Activated T-helper 17 cell treated with anti-CD3 and anti-CD28 coated beads, Interleukin-2, amount 50 U/mL, for 72 hours (primary cell): ENCODE data around the gene PGBD1. TPM values are rescaled to one million over a fixed set of nuclear protein-coding genes. Genes with fewer than 3 reads are reported as not detected.
A peak's percentile ranks its signal among the peaks of the same experiment; 100 is the strongest.

Source experiments
- ATAC-seq: fragments of 150-1000 bp; cut with Tn5 transposase; replicated peaks from 2 replicates; pipeline ENCODE4 v1.10.0; 2021; ENCODE audit warnings: mild to moderate bottlenecking, moderate library complexity
- H3K27ac Mint-ChIP-seq: one replicate; pipeline ENCODE4 v1.8.0; 2022; ENCODE audit warnings: mixed read lengths
- H3K27me3 Mint-ChIP-seq: one replicate; pipeline ENCODE4 v1.8.0; 2022; ENCODE audit warnings: mixed read lengths
- H3K36me3 Mint-ChIP-seq: one replicate; pipeline ENCODE4 v1.8.0; 2022; ENCODE audit warnings: low read depth, mild to moderate bottlenecking, mixed read lengths
- H3K4me1 Mint-ChIP-seq: one replicate; pipeline ENCODE4 v1.8.0; 2022; ENCODE audit warnings: mixed read lengths
- H3K4me3 Mint-ChIP-seq: one replicate; pipeline ENCODE4 v1.8.0; 2022; ENCODE audit warnings: mild to moderate bottlenecking, mixed read lengths
- H3K9me3 Mint-ChIP-seq: one replicate; pipeline ENCODE4 v1.8.0; 2022; ENCODE audit warnings: mixed read lengths
- total RNA-seq, 2 donors: library from RNA; stranded (reverse); gene quantifications; one replicate each; pipeline ENCODE4 v1.2.3, GENCODE V29; 2022

Gene PGBD1
- total RNA-seq, 2 donors from 2014 or later = 0.64 to 0.76 TPM

GRCh38 chr6:28335564-28336283 is 54.4 kb downstream of the PGBD1 start, which contains the start of gene ZSCAN31:
Gene ZSCAN31, minus strand, starts transcription at chr6:28336148. Its CDS starts 6,465 bp downstream, at chr6:28329683.
- no peaks in the 10 kb centered on the region for H3K27me3 Mint-ChIP-seq
- no peaks in the 10 kb centered on the region for H3K36me3 Mint-ChIP-seq
- no peak within 1 kb of the TSS for H3K4me3 Mint-ChIP-seq
- peak; percentile 89 for ATAC-seq
- peaks cover 4% of the 10 kb centered on the region for H3K4me1 Mint-ChIP-seq
- peaks cover 3% of the 10 kb centered on the region for H3K9me3 Mint-ChIP-seq
- no peak within 1 kb of the TSS for H3K27ac Mint-ChIP-seq

GRCh38 chr6:28336284-28337120 is 55.1 kb downstream of the PGBD1 start:
- ATAC-seq = peak; percentile 58
- Mint-ChIP-seq H3K36me3 (no peaks in the 10 kb centered on the region), H3K27ac (no peak overlapping the region), H3K27me3 (peaks cover under 1% of the 10 kb centered on the region), H3K4me1 (peaks cover 4% of the 10 kb centered on the region), H3K4me3 (no peak overlapping the region), H3K9me3 (peaks cover 3% of the 10 kb centered on the region)

- no peak for ATAC-seq
- no peak overlapping the region for H3K27ac Mint-ChIP-seq
- H3K4me3 Mint-ChIP-seq = no peak overlapping the region
- peaks cover 6% of the 10 kb centered on the region for H3K27me3 Mint-ChIP-seq
- H3K36me3 Mint-ChIP-seq = no peaks in the 10 kb centered on the region
- peaks cover 3% of the 10 kb centered on the region for H3K9me3 Mint-ChIP-seq
- peaks cover 4% of the 10 kb centered on the region for H3K4me1 Mint-ChIP-seq
Measured at GRCh38 chr6:28337121-28337520, 55.7 kb downstream of the PGBD1 start.

- H3K4me1 Mint-ChIP-seq = no peaks in the 10 kb centered on the region
- peaks cover 3% of the 10 kb centered on the region for H3K9me3 Mint-ChIP-seq
- H3K36me3 Mint-ChIP-seq = no peaks in the 10 kb centered on the region
- H3K27me3 Mint-ChIP-seq = peaks cover 14% of the 10 kb centered on the region
- H3K4me3 Mint-ChIP-seq = no peak overlapping the region
- H3K27ac Mint-ChIP-seq = no peak overlapping the region
- ATAC-seq = no peak
Measured at GRCh38 chr6:28340310-28341095, 59.1 kb downstream of the PGBD1 start.

- H3K4me1 Mint-ChIP-seq = no peaks in the 10 kb centered on the region
- no peak overlapping the region for H3K27ac Mint-ChIP-seq
- H3K27me3 Mint-ChIP-seq = peaks cover 29% of the 10 kb centered on the region
- peaks cover 3% of the 10 kb centered on the region for H3K9me3 Mint-ChIP-seq
- no peak overlapping the region for H3K4me3 Mint-ChIP-seq
- no peaks in the 10 kb centered on the region for H3K36me3 Mint-ChIP-seq
- no peak for ATAC-seq
Measured at GRCh38 chr6:28343898-28344677, 62.7 kb downstream of the PGBD1 start.

- peaks cover 8% of the 10 kb centered on the region for H3K4me1 Mint-ChIP-seq
- H3K4me3 Mint-ChIP-seq = no peak overlapping the region
- H3K27me3 Mint-ChIP-seq = peaks cover 29% of the 10 kb centered on the region
- ATAC-seq = no peak
- H3K36me3 Mint-ChIP-seq = no peaks in the 10 kb centered on the region
- no peak overlapping the region for H3K27ac Mint-ChIP-seq
- H3K9me3 Mint-ChIP-seq = peaks cover 2% of the 10 kb centered on the region
Measured at GRCh38 chr6:28345201-28345600, 63.8 kb downstream of the PGBD1 start.

- no peaks in the 10 kb centered on the region for H3K36me3 Mint-ChIP-seq
- no peak for ATAC-seq
- no peak overlapping the region for H3K4me3 Mint-ChIP-seq
- peaks cover 21% of the 10 kb centered on the region for H3K4me1 Mint-ChIP-seq
- no peaks in the 10 kb centered on the region for H3K9me3 Mint-ChIP-seq
- H3K27ac Mint-ChIP-seq = no peak overlapping the region
- peaks cover 23% of the 10 kb centered on the region for H3K27me3 Mint-ChIP-seq
Measured at GRCh38 chr6:28347119-28347518, 65.7 kb downstream of the PGBD1 start.

GRCh38 chr6:28349344-28349891 is 68.0 kb downstream of the PGBD1 start:
- no peaks in the 10 kb centered on the region for H3K36me3 Mint-ChIP-seq

GRCh38 chr6:28349892-28350737 is 68.7 kb downstream of the PGBD1 start, which contains the start of gene ZKSCAN3:
Gene ZKSCAN3, plus strand, starts transcription at chr6:28349947. Its CDS starts 9,640 bp downstream, at chr6:28359587.
- Mint-ChIP-seq H3K27me3 (peaks cover 17% of the 10 kb centered on the region), H3K27ac (peak within 1 kb of the TSS; percentile 90), H3K4me3 (peak within 1 kb of the TSS; percentile 94), H3K9me3 (no peaks in the 10 kb centered on the region), H3K36me3 (no peaks in the 10 kb centered on the region), H3K4me1 (peaks cover 21% of the 10 kb centered on the region)
- peak; percentile 100 for ATAC-seq

More at GRCh38 chr6:28349344-28349891, 68.0 kb downstream of the PGBD1 start:
- Mint-ChIP-seq H3K9me3 (no peaks in the 10 kb centered on the region), H3K4me1 (peaks cover 21% of the 10 kb centered on the region), H3K27ac (peak overlapping the region; percentile 90), H3K27me3 (peaks cover 21% of the 10 kb centered on the region), H3K4me3 (peak overlapping the region; percentile 94)
- peak; percentile 3 for ATAC-seq

- Mint-ChIP-seq H3K27ac (no peak overlapping the region), H3K27me3 (peaks cover 15% of the 10 kb centered on the region), H3K9me3 (no peaks in the 10 kb centered on the region), H3K4me1 (peaks cover 25% of the 10 kb centered on the region), H3K4me3 (peak overlapping the region; percentile 94), H3K36me3 (no peaks in the 10 kb centered on the region)
- no peak for ATAC-seq
Measured at GRCh38 chr6:28351087-28351486, 69.7 kb downstream of the PGBD1 start.

GRCh38 chr6:28351493-28351925 is 70.1 kb downstream of the PGBD1 start:
- no peaks in the 10 kb centered on the region for H3K9me3 Mint-ChIP-seq
- no peak overlapping the region for H3K27ac Mint-ChIP-seq
- H3K27me3 Mint-ChIP-seq = peaks cover 13% of the 10 kb centered on the region
- no peak for ATAC-seq
- peaks cover 25% of the 10 kb centered on the region for H3K4me1 Mint-ChIP-seq
- peak overlapping the region; percentile 94 for H3K4me3 Mint-ChIP-seq
- no peaks in the 10 kb centered on the region for H3K36me3 Mint-ChIP-seq
